ENCODE data around the gene TMC5.

DNA sequence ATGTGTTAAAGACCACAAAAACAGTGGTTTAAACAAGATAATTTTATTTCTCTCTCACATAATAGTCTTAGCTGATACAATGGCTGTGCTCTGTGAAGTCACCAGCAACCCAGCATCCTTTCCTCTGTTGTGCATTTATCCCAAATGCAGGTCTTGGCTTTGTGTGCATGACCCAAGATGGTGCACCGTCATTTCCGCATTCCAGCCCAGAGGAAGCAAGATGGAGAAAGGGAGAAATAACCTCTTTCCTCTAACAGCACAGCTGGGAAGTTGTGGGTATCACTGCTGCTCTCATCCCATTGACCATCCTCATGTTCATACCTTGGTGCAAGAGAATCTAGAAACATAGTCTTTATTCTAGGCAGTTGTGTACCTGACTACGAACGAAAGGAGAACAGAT is 21.8 kb downstream of the TMC5 start:
- TF ChIP-seq POLR2AphosphoS5 (IDR thresholded peaks at IDR 0.05) (no peak), POLR2A (IDR thresholded peaks at IDR 0.05) (no peak), EP300 (IDR thresholded peaks at IDR 0.05) (no peak)
- TF ChIP-seq, protein P1, sequence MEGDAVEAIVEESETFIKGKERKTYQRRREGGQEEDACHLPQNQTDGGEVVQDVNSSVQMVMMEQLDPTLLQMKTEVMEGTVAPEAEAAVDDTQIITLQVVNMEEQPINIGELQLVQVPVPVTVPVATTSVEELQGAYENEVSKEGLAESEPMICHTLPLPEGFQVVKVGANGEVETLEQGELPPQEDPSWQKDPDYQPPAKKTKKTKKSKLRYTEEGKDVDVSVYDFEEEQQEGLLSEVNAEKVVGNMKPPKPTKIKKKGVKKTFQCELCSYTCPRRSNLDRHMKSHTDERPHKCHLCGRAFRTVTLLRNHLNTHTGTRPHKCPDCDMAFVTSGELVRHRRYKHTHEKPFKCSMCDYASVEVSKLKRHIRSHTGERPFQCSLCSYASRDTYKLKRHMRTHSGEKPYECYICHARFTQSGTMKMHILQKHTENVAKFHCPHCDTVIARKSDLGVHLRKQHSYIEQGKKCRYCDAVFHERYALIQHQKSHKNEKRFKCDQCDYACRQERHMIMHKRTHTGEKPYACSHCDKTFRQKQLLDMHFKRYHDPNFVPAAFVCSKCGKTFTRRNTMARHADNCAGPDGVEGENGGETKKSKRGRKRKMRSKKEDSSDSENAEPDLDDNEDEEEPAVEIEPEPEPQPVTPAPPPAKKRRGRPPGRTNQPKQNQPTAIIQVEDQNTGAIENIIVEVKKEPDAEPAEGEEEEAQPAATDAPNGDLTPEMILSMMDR (IDR thresholded peaks at IDR 0.05): no peak

Data from sigmoid colon (tissue), 4 donors.